ENCODE data around the gene HNRNPF.
"Not testable (repeated sequence)": the region's sequence is repeated elsewhere in the genome, so short reads cannot be mapped to it uniquely, and the experiment has no call there.

HNRNPF gene

GRCh38 chr10:43396061-43396927 is 12.7 kb downstream of the HNRNPF start:
- DNase-seq, result no peak

GRCh38 chr10:43395571-43396060 is 13.4 kb downstream of the HNRNPF start:
- DNase-seq, result no peak

- DNase-seq, result no peak
Measured at GRCh38 chr10:43394868-43395267, 14.1 kb downstream of the HNRNPF start.

- no peak for DNase-seq
Measured at GRCh38 chr10:43393606-43394360, 15.2 kb downstream of the HNRNPF start.

GRCh38 chr10:43393186-43393585 is 15.8 kb downstream of the HNRNPF start:
- not testable (repeated sequence) for DNase-seq

- no peak for DNase-seq
Measured at GRCh38 chr10:43392748-43393147, 16.2 kb downstream of the HNRNPF start.

- DNase-seq, result no peak
Measured at GRCh38 chr10:43391496-43391895, 17.5 kb downstream of the HNRNPF start.

GRCh38 chr10:43390759-43391158 is 18.2 kb downstream of the HNRNPF start:
- DNase-seq, result no peak

GRCh38 chr10:43390333-43390732 is 18.7 kb downstream of the HNRNPF start:
- DNase-seq, result no peak

GRCh38 chr10:43389867-43390266 is 19.1 kb downstream of the HNRNPF start:
- DNase-seq, result no peak

GRCh38 chr10:43387678-43388032 is 21.3 kb downstream of the HNRNPF start:
- no peak for DNase-seq

- no peak for DNase-seq
Measured at GRCh38 chr10:43386981-43387677, 21.9 kb downstream of the HNRNPF start.

- no peak for DNase-seq
Measured at GRCh38 chr10:43386549-43386948, 22.4 kb downstream of the HNRNPF start.

GRCh38 chr10:43385412-43386004 is 23.5 kb downstream of the HNRNPF start:
- DNase-seq, result no peak

- no peak for DNase-seq
Measured at GRCh38 chr10:43384252-43385221, 24.4 kb downstream of the HNRNPF start.

GRCh38 chr10:43383204-43383971 is 25.6 kb downstream of the HNRNPF start:
- DNase-seq, result no peak

GRCh38 chr10:43380610-43381222 is 28.3 kb downstream of the HNRNPF start:
- no peak for DNase-seq

- no peak for DNase-seq
Measured at GRCh38 chr10:43377424-43377883, 31.5 kb downstream of the HNRNPF start.

- no peak for DNase-seq
Measured at GRCh38 chr10:43376828-43377423, 32.1 kb downstream of the HNRNPF start.

Measured in NCI-H146 (cell line).